HG02610 (cell line): ENCODE measurements around the gene GNG7.

Experiments used
- ATAC-seq: cut with Tn5 transposase; IDR thresholded peaks from one replicate; pipeline ENCODE4 v1.9.1; 2021; ENCODE audit warnings: mild to moderate bottlenecking, moderate library complexity; ENCODE audit not compliant: unreplicated experiment

GNG7 gene

GRCh38 chr19:2726904-2727639 lies 24.6 kb upstream of the GNG7 start:
- ATAC-seq = no peak

GRCh38 chr19:2726160-2726855 lies 23.8 kb upstream of the GNG7 start:
- no peak for ATAC-seq

- no peak for ATAC-seq
Observed at GRCh38 chr19:2724148-2724557, 21.7 kb upstream of the GNG7 start.

GRCh38 chr19:2723747-2724146 lies 21.3 kb upstream of the GNG7 start:
- ATAC-seq = no peak

GRCh38 chr19:2723345-2723715 lies 20.8 kb upstream of the GNG7 start:
- ATAC-seq = no peak

GRCh38 chr19:2722541-2723344 lies 20.2 kb upstream of the GNG7 start:
- no peak for ATAC-seq

- no peak for ATAC-seq
Observed at GRCh38 chr19:2721570-2722540, 19.4 kb upstream of the GNG7 start.

- no peak for ATAC-seq
Observed at GRCh38 chr19:2720777-2721569, 18.5 kb upstream of the GNG7 start, which contains the start of gene DIRAS1. Gene DIRAS1, minus strand, starts transcription at chr19:2721372. Its CDS starts 3,566 bp downstream, at chr19:2717806.

- ATAC-seq = no peak
Observed at GRCh38 chr19:2719920-2720776, 17.7 kb upstream of the GNG7 start.

- no peak for ATAC-seq
Observed at GRCh38 chr19:2719232-2719735, 16.8 kb upstream of the GNG7 start.

- no peak for ATAC-seq
Observed at GRCh38 chr19:2717638-2718541, 15.4 kb upstream of the GNG7 start.

GRCh38 chr19:2716722-2717637 lies 14.5 kb upstream of the GNG7 start:
- ATAC-seq = no peak

GRCh38 chr19:2716275-2716650 lies 13.8 kb upstream of the GNG7 start:
- ATAC-seq = no peak

GRCh38 chr19:2715470-2716274 lies 13.2 kb upstream of the GNG7 start:
- ATAC-seq = no peak

- no peak for ATAC-seq
Observed at GRCh38 chr19:2714531-2715269, 12.2 kb upstream of the GNG7 start.
